Heart right ventricle (tissue), 16 donors: ENCODE measurements around the gene GAREM1. TPM values are rescaled to one million over a fixed set of nuclear protein-coding genes. Genes with fewer than 3 reads are reported as not detected.

ENCODE experiments used
- ATAC-seq, 8 donors: fragments of 200-7000 bp; cut with Tn5 transposase; one replicate each; pipeline ENCODE4 v1.9.1; 2020; ENCODE audit warnings: mild to moderate bottlenecking in 8 of 8, moderate library complexity in 8 of 8, moderate number of reproducible peaks in 1 of 8
- DNase-seq, 2 donors: peaks; one replicate each; pipeline ENCODE4 v3.0.0-alpha.2; 2020
- H3K27ac ChIP-seq, 10 donors: fragments of 200-600 bp; sonication (generic) in 2 of 10; one replicate each; pipeline versions ENCODE4 v1.5.0 to v1.8.0; 2020 to 2022; ENCODE audit warnings: mild to moderate bottlenecking in 3 of 10
- H3K27me3 ChIP-seq, 7 donors: fragments of 200-600 bp; one replicate each; pipeline ENCODE4 v1.8.0; 2021 to 2022; ENCODE audit warnings: mild to moderate bottlenecking in 2 of 7
- H3K36me3 ChIP-seq, 9 donors: fragments of 200-600 bp; sonication (generic) in 1 of 9; one replicate each; pipeline versions ENCODE4 v1.5.0 to v1.8.0; 2020 to 2022; ENCODE audit warnings: mild to moderate bottlenecking in 2 of 9
- H3K4me1 ChIP-seq, 9 donors: fragments of 200-600 bp; sonication (generic) in 1 of 9; one replicate each; pipeline versions ENCODE4 v1.5.0 to v1.8.0; 2020 to 2022; ENCODE audit warnings: mild to moderate bottlenecking in 4 of 9
- H3K4me3 ChIP-seq, 10 donors: fragments of 200-600 bp; sonication (generic) in 2 of 10; one replicate each; pipeline versions ENCODE4 v1.5.0 to v1.8.0; 2020 to 2022; ENCODE audit warnings: mild to moderate bottlenecking in 7 of 10, moderate library complexity in 2 of 10
- H3K9me3 ChIP-seq, 11 donors: fragments of 200-600 bp in 10 of 11; sonication (generic) in 2 of 11; one replicate each; pipeline versions ENCODE4 v1.5.0 to v1.8.0; 2013 to 2022; ENCODE audit warnings: mild to moderate bottlenecking in 2 of 11, control low read depth in 1 of 11, moderate library complexity in 1 of 11
- WGBS, 2 donors: extraction: QIAGEN DNeasy Blood & Tissue Kit; methylation state at CpG; one replicate each; pipeline ENCODE4 v1.1.7; 2013; ENCODE audit warnings: inconsistent platforms in 1 of 2; 5-methylcytosine and 5-hydroxymethylcytosine counted together
- intact Hi-C, 10 donors: fragments of 100-400 bp; cut with DNase I; formaldehyde crosslinking; loops; one replicate each; pipeline versions ENCODE4 v1.11.1 to v1.14.2; 2022
- polyA plus RNA-seq, 2 donors: library from polyadenylated mRNA; stranded (reverse); fragments of 200-250 nt; gene quantifications; one replicate each; pipeline ENCODE4 v1.2.3, GENCODE V29; 2013
- total RNA-seq, 10 donors: library from RNA; stranded (reverse); fragmentation: NEBNext Ultra II Directional in 3 of 10; extraction: Animal tissue kit (Norgen Biotek cat#: 25700) in 3 of 10; gene quantifications; one replicate each; pipeline versions ENCODE4 v1.2.1 to v1.2.4, GENCODE V29; 2021 to 2023
- TF ChIP-seq, protein P1 (sequence below), 9 donors: fragments of 200-600 bp; sonication (generic) in 2 of 9; IDR thresholded peaks; one replicate each; pipeline versions ENCODE4 v1.5.0 to v1.8.0; 2021 to 2022; ENCODE audit warnings: antibody characterized with exemption in 9 of 9, mild to moderate bottlenecking in 5 of 9, moderate library complexity in 1 of 9
- donor health status: Arrhythmogenic right ventricular cardiomyopathy.
- donor health status: ischemic (EF 13 %, LVEDD 7.1; RV severe dilation, severe dysfunction).
- donor health status: healthy with polysubstance abuse.
- donor health status: DM: no; HTN: yes; CAD: no.
- donor health status: DM: no; HTN: no; CAD: no.
- donor health status: ischemic (EF 25% LVEDD 6.9; RV normal size, moderate dysfunction).
- donor health status: ischemic (EF 25% LVEDD 5.7; RV mildly dilated, moderate dysfunction).
- donor health status: healthy.
- donor health status: DM: yes; HTN: yes; CAD: no.
- donor health status: Ischemic cardiomyopathy.
- donor health status: ischemic (EF 35%, LVEDD 5.7; RV mildly dilated, moderate dysfunction).
- donor health status: nonischemic (EF 11% LVEDD 7.7; RV severe dilation, severe dysfunction).
- donor health status: DM: yes; HTN: yes; CAD: no.
- donor health status: PGD.
- donor health status: ischemic (EF 29% LVEDD 5.4; RV normal size, mild dysfunction).
- donor health status: nonischemic (EF 23%, LVEDD 6.1; RV moderate dilation, normal function).

The GAREM1 gene
- total and polyA plus RNA-seq, 12 donors = 2.4 to 26.1 (median 13.4) TPM

DNA sequence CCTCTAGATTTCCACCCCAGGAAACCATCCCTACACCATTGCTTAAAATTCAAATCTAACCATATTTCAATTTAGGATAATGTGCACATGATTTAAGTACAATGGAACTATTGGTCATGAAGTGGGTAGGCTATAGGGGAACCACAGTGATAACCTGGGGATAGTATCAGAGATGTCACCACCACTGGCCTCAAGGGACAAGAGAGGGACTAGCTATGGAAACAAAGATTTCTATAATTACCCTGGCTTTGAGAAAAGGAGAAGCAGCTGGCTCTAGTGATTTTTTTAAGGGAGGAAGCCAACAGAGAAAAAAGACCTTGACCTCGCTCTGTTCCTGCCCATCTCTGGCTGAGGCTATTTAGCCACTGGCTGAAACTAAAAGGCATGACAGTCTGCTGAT lies 148.9 kb downstream of the GAREM1 start:
- H3K27me3 ChIP-seq = no peaks in the 10 kb centered on the region
- no peak for DNase-seq
- no peaks in the 10 kb centered on the region for H3K9me3 ChIP-seq
- peaks cover 0 to 44% (median 19%) of the 10 kb centered on the region in 9 donors for H3K4me1 ChIP-seq
- H3K4me3 ChIP-seq = no peak overlapping the region
- peak overlapping the region in 1 of 10 donors; percentile 8 for H3K27ac ChIP-seq
- ATAC-seq = no peak
- intact Hi-C loops = no loop called here
- TF ChIP-seq, protein P1, sequence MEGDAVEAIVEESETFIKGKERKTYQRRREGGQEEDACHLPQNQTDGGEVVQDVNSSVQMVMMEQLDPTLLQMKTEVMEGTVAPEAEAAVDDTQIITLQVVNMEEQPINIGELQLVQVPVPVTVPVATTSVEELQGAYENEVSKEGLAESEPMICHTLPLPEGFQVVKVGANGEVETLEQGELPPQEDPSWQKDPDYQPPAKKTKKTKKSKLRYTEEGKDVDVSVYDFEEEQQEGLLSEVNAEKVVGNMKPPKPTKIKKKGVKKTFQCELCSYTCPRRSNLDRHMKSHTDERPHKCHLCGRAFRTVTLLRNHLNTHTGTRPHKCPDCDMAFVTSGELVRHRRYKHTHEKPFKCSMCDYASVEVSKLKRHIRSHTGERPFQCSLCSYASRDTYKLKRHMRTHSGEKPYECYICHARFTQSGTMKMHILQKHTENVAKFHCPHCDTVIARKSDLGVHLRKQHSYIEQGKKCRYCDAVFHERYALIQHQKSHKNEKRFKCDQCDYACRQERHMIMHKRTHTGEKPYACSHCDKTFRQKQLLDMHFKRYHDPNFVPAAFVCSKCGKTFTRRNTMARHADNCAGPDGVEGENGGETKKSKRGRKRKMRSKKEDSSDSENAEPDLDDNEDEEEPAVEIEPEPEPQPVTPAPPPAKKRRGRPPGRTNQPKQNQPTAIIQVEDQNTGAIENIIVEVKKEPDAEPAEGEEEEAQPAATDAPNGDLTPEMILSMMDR (IDR thresholded peaks at IDR 0.05) = no peak
- WGBS, 2 donors = 60 to 73% methylated on average over 1 of the region's 1 CpG
- no peaks in the 10 kb centered on the region for H3K36me3 ChIP-seq

DNA sequence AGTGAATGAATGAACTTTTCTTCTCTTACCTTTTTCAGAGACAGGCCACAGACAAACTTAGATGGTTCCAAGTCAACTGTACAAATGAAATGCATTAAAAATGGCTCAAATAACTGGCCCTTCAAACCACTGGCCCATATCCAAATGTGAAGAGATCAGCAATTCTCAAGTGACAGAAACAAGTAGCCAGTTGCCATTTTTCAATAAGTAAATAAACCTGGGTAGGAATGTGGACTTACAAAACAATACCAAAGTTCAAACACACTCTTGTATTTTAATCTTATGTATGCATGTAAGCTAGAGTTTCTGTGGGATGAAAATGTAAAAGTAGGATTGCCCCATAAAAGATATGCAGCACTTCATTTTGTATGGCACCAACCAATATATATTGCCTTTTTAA lies 151.6 kb downstream of the GAREM1 start:
- intact Hi-C loops = no loop called here
- TF ChIP-seq, protein P1 (IDR thresholded peaks at IDR 0.05) = no peak
- Histone ChIP-seq H3K4me3 (no peak overlapping the region), H3K4me1 (peaks cover 0 to 28% (median 11%) of the 10 kb centered on the region in 9 donors), H3K27me3 (no peaks in the 10 kb centered on the region), H3K9me3 (no peaks in the 10 kb centered on the region), H3K36me3 (no peaks in the 10 kb centered on the region), H3K27ac (no peak overlapping the region)
- no peak for DNase-seq
- no peak for ATAC-seq

DNA sequence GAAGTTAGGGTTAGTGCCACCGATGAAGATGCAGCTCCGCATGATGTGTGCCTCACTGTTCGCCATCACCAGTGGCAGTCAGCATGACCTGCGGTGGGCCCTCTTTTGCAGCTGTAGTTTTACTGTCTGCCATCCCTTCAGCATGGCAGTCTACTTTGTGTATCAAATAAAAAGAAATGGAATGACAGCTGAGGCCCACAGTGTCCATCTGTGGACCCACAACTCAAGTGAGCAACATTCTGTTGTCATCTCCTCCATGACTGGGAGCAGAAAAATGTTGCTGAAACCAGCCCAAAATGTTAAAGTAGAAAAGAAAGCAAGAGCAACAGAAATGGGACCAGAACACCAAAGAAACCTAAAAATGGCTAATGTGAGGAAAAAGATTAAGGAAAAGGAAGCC lies 152.1 kb downstream of the GAREM1 start:
- peak overlapping the region in 3 of 10 donors; percentile 8 to 46 (median 10) for H3K27ac ChIP-seq
- intact Hi-C loops = no loop called here
- peaks cover 0 to 28% (median 11%) of the 10 kb centered on the region in 9 donors for H3K4me1 ChIP-seq
- no peaks in the 10 kb centered on the region for H3K9me3 ChIP-seq
- 97 to 99% methylated on average over 4 of the region's 4 CpGs for WGBS, 2 donors
- H3K36me3 ChIP-seq = no peaks in the 10 kb centered on the region
- H3K27me3 ChIP-seq = no peaks in the 10 kb centered on the region
- no peak overlapping the region for H3K4me3 ChIP-seq
- ATAC-seq = no peak
- DNase-seq = no peak
- TF ChIP-seq, protein P1 (IDR thresholded peaks at IDR 0.05) = no peak

DNA sequence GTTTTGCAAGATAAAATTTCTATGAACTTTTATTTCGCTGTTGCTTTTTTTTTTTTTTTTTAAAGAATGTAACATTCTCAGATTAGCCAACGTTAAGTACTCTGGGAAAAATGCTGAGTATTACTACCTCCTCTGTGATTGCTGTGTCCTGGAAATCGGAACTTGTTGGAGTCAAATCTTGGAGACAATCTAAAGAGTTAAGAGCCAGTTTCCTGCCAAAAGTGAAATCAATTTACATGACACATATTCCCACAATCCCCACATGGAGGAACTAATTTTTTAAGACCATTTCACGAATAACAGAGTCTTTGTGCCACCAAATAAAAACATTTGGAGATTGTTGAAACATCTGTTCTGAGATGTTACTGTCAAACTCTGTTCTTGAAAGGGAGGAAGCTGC lies 153.0 kb downstream of the GAREM1 start:
- Histone ChIP-seq H3K27me3 (no peaks in the 10 kb centered on the region), H3K4me1 (peaks cover 0 to 28% (median 11%) of the 10 kb centered on the region in 9 donors), H3K36me3 (no peaks in the 10 kb centered on the region), H3K27ac (peak overlapping the region in 5 of 10 donors; percentile 8 to 46 (median 25)), H3K4me3 (no peak overlapping the region), H3K9me3 (no peaks in the 10 kb centered on the region)
- intact Hi-C loops = no loop called here
- TF ChIP-seq, protein P1 (IDR thresholded peaks at IDR 0.05) = no peak
- ATAC-seq (peak in 3 of 8 donors; percentile 46 to 54 (median 50)), DNase-seq (no peak)
- WGBS, 2 donors = 35 to 40% methylated on average over 4 of the region's 4 CpGs
